ENCODE data around the gene PGM2L1. TPM values are rescaled to one million over a fixed set of nuclear protein-coding genes. Genes with fewer than 3 reads are reported as not detected.

PGM2L1 gene
- total RNA-seq, 3 donors from 2014 or later (not counting 1 experiment from before 2014, with no cell fraction given): 4.4 to 8.0 (median 6.6) TPM

DNA sequence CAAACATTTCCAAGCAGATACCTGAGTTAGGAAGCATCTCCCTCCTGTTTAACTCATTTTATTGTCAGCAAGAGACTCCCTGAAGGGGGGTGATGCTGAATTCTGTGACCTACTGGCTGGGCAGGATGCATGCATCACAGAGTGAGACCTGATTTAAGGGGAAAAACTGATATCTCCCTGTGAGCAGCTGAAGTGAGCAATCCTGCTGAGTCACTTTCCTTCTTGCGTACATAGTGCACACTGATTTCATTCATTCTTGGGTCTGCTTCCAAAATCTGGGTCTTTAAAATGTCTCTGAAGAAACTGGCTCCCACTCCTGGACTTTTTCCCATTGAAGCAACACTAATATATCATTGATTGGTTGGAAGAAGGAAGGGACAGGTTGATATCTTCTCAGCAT, 110.1 kb downstream of the PGM2L1 start:
- DNase-seq (no peak), ATAC-seq (no peak)
- intact Hi-C loops (cut with micrococcal nuclease): no loop called here
- 30% methylated on average over 1 of the region's 1 CpG for WGBS (ENCODE audit: insufficient coverage)
- Mint-ChIP-seq H3K27ac (no peak overlapping the region), H3K27me3 (ENCODE audit: low read depth in 2 of 2) (peaks cover 16 to 21% of the 10 kb centered on the region in 2 donors), H3K36me3 (no peaks in the 10 kb centered on the region), H3K4me1 (no peaks in the 10 kb centered on the region), H3K4me3 (no peak overlapping the region), H3K9me3 (no peaks in the 10 kb centered on the region)
- Histone ChIP-seq H3K4me3 (ENCODE audit: low read length) (no peak overlapping the region), H3K9me3 (ENCODE audit: control insufficient read depth, insufficient read depth, low read length) (no peaks in the 10 kb centered on the region), H3K4me1 (ENCODE audit: control insufficient read depth, insufficient read depth, low read length) (no peaks in the 10 kb centered on the region), H3K36me3 (ENCODE audit: control insufficient read depth, insufficient read depth, low read length) (no peaks in the 10 kb centered on the region), H3K27me3 (ENCODE audit: control insufficient read depth, insufficient read depth, low read length) (no peaks in the 10 kb centered on the region), H3K27ac (ENCODE audit: low read length) (no peak overlapping the region)
- TF ChIP-seq, protein P1, sequence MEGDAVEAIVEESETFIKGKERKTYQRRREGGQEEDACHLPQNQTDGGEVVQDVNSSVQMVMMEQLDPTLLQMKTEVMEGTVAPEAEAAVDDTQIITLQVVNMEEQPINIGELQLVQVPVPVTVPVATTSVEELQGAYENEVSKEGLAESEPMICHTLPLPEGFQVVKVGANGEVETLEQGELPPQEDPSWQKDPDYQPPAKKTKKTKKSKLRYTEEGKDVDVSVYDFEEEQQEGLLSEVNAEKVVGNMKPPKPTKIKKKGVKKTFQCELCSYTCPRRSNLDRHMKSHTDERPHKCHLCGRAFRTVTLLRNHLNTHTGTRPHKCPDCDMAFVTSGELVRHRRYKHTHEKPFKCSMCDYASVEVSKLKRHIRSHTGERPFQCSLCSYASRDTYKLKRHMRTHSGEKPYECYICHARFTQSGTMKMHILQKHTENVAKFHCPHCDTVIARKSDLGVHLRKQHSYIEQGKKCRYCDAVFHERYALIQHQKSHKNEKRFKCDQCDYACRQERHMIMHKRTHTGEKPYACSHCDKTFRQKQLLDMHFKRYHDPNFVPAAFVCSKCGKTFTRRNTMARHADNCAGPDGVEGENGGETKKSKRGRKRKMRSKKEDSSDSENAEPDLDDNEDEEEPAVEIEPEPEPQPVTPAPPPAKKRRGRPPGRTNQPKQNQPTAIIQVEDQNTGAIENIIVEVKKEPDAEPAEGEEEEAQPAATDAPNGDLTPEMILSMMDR (IDR thresholded peaks at IDR 0.05): no peak

DNA sequence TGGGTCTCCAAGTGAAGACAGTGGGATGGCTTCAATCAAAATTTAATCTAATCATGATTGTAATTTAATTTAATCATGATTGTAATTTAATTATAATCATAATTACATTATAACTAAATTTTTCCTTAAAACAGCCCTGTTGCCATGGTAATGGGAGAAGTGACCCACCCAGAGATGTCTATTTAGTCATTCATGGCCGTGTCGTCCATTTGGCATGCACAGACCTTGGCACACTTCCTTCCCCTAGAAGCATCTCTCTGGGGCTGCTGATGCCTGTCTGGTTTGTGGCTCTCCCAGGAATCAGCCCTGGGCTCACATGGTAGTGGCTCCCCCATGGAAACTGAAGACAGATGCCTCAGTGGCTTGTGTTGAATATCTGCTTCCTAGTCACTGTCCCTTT, 113.8 kb downstream of the PGM2L1 start:
- H3K4me3 ChIP-seq (ENCODE audit: low read length): no peak overlapping the region
- TF ChIP-seq, protein P1 (IDR thresholded peaks at IDR 0.05): no peak
- no peak for DNase-seq
- no peak for ATAC-seq
- 90% methylated on average over 2 of the region's 2 CpGs for WGBS (ENCODE audit: insufficient coverage)
- Mint-ChIP-seq H3K27ac (no peak overlapping the region), H3K9me3 (no peaks in the 10 kb centered on the region), H3K4me3 (no peak overlapping the region), H3K4me1 (no peaks in the 10 kb centered on the region), H3K36me3 (no peaks in the 10 kb centered on the region), H3K27me3 (ENCODE audit: low read depth in 2 of 2) (peaks cover 8 to 13% of the 10 kb centered on the region in 2 donors)
- H3K4me1 ChIP-seq (ENCODE audit: control insufficient read depth, insufficient read depth, low read length): no peaks in the 10 kb centered on the region
- no peaks in the 10 kb centered on the region for H3K36me3 ChIP-seq (ENCODE audit: control insufficient read depth, insufficient read depth, low read length)
- no peaks in the 10 kb centered on the region for H3K27me3 ChIP-seq (ENCODE audit: control insufficient read depth, insufficient read depth, low read length)
- H3K27ac ChIP-seq (ENCODE audit: low read length): no peak overlapping the region
- intact Hi-C loops (cut with micrococcal nuclease): no loop called here
- H3K9me3 ChIP-seq (ENCODE audit: control insufficient read depth, insufficient read depth, low read length): no peaks in the 10 kb centered on the region

DNA sequence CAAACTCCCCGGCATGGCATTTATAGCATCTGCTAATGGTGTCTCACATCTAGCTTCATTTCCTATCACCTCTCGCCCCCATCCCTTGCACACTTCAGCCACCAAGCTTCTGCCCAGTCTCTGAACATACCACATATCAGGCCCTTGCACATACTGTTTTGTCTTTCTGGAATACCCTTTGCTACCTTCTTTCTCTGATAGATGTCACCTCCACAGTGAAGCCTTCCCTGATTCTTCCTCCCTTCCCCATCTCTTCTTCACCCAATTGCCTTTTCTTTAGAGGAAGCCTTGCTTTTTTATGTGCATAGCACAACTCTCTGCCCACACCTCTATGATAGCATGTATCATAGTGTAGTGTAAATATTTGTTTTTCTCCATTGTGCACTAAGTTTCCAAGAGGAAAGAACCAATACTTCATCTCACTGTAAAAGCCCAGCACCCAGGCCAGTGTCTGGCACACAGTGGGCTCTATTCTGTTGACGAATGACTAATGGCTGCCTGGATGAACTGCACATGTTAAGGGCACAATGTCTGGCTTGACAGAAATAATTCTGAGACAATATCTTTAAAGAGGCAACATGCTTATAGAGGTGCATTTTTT, 114.6 kb downstream of the PGM2L1 start:
- DNase-seq: no peak
- Histone ChIP-seq H3K36me3 (ENCODE audit: control insufficient read depth, insufficient read depth, low read length) (no peaks in the 10 kb centered on the region), H3K27me3 (ENCODE audit: control insufficient read depth, insufficient read depth, low read length) (no peaks in the 10 kb centered on the region), H3K4me3 (ENCODE audit: low read length) (no peak overlapping the region), H3K27ac (ENCODE audit: low read length) (no peak overlapping the region), H3K9me3 (ENCODE audit: control insufficient read depth, insufficient read depth, low read length) (no peaks in the 10 kb centered on the region), H3K4me1 (ENCODE audit: control insufficient read depth, insufficient read depth, low read length) (no peaks in the 10 kb centered on the region)
- Mint-ChIP-seq H3K27ac (no peak overlapping the region), H3K4me1 (no peaks in the 10 kb centered on the region), H3K27me3 (ENCODE audit: low read depth in 2 of 2) (peaks cover 8 to 13% of the 10 kb centered on the region in 2 donors), H3K9me3 (no peaks in the 10 kb centered on the region), H3K36me3 (no peaks in the 10 kb centered on the region), H3K4me3 (no peak overlapping the region)
- intact Hi-C loops (cut with micrococcal nuclease): no loop called here
- TF ChIP-seq, protein P1 (IDR thresholded peaks at IDR 0.05): no peak
- no peak for ATAC-seq
- WGBS (ENCODE audit: insufficient coverage): 73% methylated on average over 3 of the region's 3 CpGs

DNA sequence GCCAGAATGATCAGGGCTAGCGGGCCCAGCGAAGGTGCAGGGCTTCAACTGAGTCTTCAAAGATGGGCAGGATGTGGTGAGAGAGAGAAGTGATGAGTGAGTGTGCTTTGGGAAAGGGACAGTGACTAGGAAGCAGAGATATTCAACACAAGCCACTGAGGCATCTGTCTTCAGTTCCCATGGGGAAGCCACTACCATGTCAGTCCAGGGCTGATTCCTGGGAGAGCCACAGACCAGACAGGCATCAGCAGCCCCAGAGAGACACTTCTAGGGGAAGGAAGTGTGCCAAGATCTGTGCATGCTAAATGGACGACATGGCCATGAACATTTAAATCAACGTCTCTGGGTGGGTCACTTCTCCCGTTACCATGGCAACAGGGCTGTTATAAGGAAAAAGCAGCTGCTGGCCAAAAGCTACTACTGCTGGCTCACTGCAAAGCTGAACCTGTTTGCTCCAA, 115.3 kb downstream of the PGM2L1 start:
- WGBS (ENCODE audit: insufficient coverage): 84% methylated on average over 5 of the region's 5 CpGs
- Histone ChIP-seq H3K4me1 (ENCODE audit: control insufficient read depth, insufficient read depth, low read length) (no peaks in the 10 kb centered on the region), H3K27ac (ENCODE audit: low read length) (no peak overlapping the region), H3K9me3 (ENCODE audit: control insufficient read depth, insufficient read depth, low read length) (no peaks in the 10 kb centered on the region), H3K4me3 (ENCODE audit: low read length) (no peak overlapping the region), H3K27me3 (ENCODE audit: control insufficient read depth, insufficient read depth, low read length) (no peaks in the 10 kb centered on the region), H3K36me3 (ENCODE audit: control insufficient read depth, insufficient read depth, low read length) (no peaks in the 10 kb centered on the region)
- ATAC-seq: no peak
- H3K4me3 Mint-ChIP-seq: no peak overlapping the region
- no peaks in the 10 kb centered on the region for H3K36me3 Mint-ChIP-seq
- intact Hi-C loops (cut with micrococcal nuclease): no loop called here
- no peaks in the 10 kb centered on the region for H3K9me3 Mint-ChIP-seq
- TF ChIP-seq, protein P1 (IDR thresholded peaks at IDR 0.05): no peak
- H3K4me1 Mint-ChIP-seq: no peaks in the 10 kb centered on the region
- no peak for DNase-seq
- H3K27ac Mint-ChIP-seq: no peak overlapping the region
- H3K27me3 Mint-ChIP-seq (ENCODE audit: low read depth in 2 of 2): peaks cover 10 to 18% of the 10 kb centered on the region in 2 donors

All from natural killer cell (primary cell).